GM21717 (cell line): Measurements from ENCODE around the gene KLHL26.
A peak's percentile ranks its signal among the peaks of the same experiment; 100 is the strongest.
"Not testable (repeated sequence)": the region's sequence is repeated elsewhere in the genome, so short reads cannot be mapped to it uniquely, and the experiment has no call there.

Experiments
- ATAC-seq: cut with Tn5 transposase; IDR thresholded peaks from one replicate; pipeline ENCODE4 v1.9.1; 2021; ENCODE audit warnings: mild to moderate bottlenecking, moderate library complexity; ENCODE audit not compliant: unreplicated experiment

The KLHL26 gene, protein sequence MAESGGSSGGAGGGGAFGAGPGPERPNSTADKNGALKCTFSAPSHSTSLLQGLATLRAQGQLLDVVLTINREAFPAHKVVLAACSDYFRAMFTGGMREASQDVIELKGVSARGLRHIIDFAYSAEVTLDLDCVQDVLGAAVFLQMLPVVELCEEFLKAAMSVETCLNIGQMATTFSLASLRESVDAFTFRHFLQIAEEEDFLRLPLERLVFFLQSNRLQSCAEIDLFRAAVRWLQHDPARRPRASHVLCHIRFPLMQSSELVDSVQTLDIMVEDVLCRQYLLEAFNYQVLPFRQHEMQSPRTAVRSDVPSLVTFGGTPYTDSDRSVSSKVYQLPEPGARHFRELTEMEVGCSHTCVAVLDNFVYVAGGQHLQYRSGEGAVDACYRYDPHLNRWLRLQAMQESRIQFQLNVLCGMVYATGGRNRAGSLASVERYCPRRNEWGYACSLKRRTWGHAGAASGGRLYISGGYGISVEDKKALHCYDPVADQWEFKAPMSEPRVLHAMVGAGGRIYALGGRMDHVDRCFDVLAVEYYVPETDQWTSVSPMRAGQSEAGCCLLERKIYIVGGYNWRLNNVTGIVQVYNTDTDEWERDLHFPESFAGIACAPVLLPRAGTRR

GRCh38 chr19:18636969-18637629, at the start of gene KLHL26:
Gene KLHL26, plus strand, starts transcription at chr19:18637028. Its CDS starts 27 bp downstream, at chr19:18637055.
- no peak for ATAC-seq

DNA sequence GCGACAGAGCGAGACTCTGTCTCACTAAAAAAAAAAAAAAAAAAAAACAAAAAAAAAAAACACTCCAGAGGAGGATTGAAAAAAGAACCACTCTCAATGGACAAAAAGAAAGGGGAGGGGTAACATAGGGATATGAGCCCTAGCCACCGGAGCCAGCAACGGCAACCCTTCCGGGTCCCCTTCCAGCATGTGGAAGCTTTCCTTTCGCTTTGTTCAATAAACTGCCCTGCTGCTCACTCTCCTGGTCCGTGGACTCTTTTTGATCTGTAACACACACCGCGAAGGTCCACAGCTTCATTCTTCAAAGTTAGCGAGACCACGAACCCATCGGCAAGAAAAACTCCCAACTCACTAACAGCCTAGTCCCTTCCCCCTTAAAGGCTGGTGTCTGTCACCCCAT, 49.3 kb upstream of the KLHL26 start:
- ATAC-seq = no peak

GRCh38 chr19:18587962-18588610, 48.7 kb upstream of the KLHL26 start:
- ATAC-seq = no peak

GRCh38 chr19:18588611-18589379, 48.0 kb upstream of the KLHL26 start, which contains the start of gene REX1BD:
Gene REX1BD, plus strand, starts transcription at chr19:18588798. Its CDS starts 4 bp downstream, at chr19:18588802.
- ATAC-seq = peak; percentile 61

- ATAC-seq = peak; percentile 19
Observed at GRCh38 chr19:18589380-18590272, 47.2 kb upstream of the KLHL26 start.

- no peak for ATAC-seq
Observed at GRCh38 chr19:18590273-18591272, 46.3 kb upstream of the KLHL26 start.

DNA sequence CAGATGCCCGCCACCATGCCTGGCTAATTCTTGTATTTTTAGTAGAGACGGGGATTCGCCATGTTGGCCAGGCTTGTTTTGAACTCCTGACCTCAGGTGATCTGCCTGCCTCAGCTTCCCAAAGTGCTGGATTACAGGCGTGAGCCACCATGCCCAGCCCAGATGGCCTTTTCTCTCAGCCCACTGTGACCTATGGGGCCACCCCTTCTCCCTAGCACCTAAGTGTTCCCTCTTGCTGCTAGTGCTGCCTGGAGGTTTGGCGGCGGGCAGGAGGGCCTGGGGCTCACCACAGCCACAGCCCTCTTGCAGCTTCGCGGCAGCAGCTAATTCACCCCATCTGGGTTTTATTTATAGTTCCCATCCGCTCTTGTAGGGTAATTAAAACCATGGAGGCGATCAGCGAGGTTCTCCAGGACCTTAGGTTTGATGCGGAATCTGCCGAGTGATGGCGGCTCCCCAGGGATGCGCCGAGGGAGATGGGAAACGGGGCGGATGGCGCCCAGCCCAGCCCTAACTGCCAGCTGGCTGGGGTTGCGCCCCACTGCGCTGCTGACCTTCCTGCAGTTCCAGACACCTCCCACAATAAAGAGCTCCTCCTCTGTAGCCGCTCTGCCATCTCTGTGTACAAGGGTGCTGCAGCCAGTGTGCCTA, 45.0 kb upstream of the KLHL26 start:
- no peak for ATAC-seq

GRCh38 chr19:18592732-18593131, 44.1 kb upstream of the KLHL26 start:
- ATAC-seq = not testable (repeated sequence)

DNA sequence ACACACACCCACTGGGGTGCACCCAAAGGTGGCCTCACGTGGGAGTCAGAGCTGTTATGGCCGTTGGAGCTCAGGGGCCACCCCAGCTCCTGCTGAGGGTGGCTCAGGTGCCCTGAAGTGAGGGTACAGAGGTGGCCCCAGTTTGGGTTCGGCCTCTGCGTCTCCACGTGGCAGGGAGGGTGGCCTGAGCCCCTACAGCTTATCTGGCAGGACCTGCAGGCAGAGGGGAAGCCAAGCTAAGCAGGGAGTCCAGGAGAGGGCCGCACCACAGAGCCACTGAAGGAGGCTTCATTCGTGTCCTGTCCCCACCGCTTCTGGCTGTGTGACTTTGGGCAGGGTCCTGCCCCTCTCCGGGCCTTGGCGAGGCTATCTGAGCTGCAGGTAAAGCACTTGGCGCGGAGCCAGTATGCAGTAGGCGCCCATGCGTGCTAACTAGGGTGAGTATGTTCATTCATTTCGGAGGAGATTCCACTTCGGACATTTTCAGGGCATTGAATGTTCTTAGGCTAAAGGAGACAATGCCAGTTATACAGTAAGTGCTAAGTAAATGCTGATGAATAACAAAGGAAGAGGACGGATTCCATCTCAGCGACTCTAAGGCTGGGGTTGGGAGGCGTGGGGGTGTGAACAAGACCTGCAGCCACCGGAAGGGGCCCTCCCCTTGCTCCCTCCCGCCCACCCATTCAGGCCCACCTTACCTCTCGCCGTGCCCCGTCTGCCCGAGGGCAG, 43.3 kb upstream of the KLHL26 start:
- ATAC-seq = no peak

DNA sequence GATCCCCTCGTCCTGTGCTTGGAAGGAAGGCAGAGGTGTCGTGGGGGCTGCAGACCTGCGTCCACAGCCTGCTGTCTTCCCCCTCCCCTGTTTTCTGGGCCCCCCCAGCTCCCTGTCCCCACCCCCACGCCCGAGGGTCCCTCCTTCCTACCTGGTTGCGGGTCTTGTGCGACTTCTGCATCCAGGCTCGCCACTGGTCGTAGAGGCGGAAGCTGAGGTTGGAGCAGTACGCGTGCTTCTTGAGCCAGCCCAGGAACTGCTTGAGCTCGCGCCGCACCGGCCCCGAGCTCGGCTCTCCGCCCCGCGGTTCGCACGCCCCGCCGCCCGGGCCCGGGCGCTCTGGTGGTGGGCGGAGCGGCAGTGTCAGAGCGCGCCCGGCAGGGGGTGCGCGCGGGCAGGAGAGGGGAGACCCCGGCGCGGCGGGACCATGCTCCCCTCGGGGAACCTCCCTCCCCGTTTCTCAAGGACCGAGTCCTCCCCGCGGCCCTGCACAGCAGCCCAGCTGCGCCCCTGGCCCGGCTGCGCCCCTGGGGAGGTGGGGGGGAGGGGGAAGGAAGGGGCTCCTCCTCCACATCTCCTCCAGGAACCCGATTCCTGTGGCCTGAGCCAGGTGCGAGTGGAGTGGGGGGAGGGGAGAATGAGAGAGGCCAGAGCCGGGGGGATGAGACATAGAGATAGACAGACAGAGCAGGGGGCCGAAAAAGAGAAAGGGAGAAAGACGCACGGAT, 42.6 kb upstream of the KLHL26 start:
- no peak for ATAC-seq

DNA sequence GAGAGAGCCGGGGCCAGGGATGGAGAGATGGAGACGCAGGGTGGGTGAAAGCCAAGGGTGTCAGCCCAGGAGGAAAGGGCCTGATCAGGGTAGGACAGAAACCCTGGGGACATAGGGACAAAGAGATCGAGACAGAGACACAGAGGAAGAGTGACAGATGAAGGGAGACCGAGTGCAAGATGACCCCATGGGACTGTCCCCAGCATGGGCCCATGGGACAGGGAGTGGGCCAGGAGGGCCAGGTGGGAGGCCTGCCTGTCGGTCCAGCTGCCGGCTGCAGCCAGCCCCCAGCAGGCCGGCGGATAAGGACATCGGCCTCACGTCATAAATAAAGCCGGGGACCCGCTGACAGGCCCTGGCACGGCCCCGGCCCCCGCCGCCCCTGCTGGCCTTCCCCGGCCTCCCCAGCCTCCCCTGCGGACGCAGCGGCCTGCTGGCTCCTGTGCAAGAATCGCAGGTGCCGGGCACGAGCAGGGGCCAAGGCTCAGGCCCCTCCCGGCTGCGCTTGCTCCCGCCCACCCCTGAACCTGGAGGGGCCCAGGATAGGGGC, 41.9 kb upstream of the KLHL26 start:
- no peak for ATAC-seq

DNA sequence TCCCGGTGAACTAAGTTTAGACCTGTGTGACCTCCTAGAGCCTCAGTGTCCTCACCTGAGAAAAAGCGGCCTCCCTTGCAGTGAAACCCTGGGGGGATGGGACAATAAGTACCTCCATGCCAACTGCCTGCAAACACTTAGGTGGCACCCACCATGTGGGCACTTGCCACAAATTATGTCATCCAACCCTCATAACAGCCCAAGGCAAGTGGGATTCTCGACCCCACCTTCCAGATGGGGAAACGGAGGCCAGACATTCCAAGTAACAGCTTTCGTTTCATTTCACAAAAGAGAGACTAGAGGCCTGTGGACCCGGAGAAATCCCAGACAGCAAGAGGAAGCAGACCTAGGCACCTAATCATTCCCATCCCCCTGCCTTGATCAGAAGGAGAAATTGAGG, 41.4 kb upstream of the KLHL26 start:
- ATAC-seq = no peak

- no peak for ATAC-seq
Observed at GRCh38 chr19:18596752-18597157, 40.1 kb upstream of the KLHL26 start.

GRCh38 chr19:18597809-18598660, 38.8 kb upstream of the KLHL26 start:
- ATAC-seq = no peak

- ATAC-seq = no peak
Observed at GRCh38 chr19:18599485-18599884, 37.3 kb upstream of the KLHL26 start.
